CD4-positive, CD25-positive, alpha-beta regulatory T cell (primary cell): ENCODE results near the gene RCL1. TPM values are rescaled to one million over a fixed set of nuclear protein-coding genes. Genes with fewer than 3 reads are reported as not detected.

Experiments used
- ATAC-seq, 2 donors: fragments of 150-1000 bp; cut with Tn5 transposase; one replicate each; pipeline ENCODE4 v1.10.0; 2021; ENCODE audit warnings: low read depth in 2 of 2, moderate number of reproducible peaks in 2 of 2, moderate library complexity in 1 of 2
- DNase-seq, 3 donors: peaks; one replicate each; pipeline versions ENCODE4 v3.0.0 to v3.0.0-alpha.2; 2012 to 2022; ENCODE audit warnings: mixed read lengths in 1 of 3
- H3K27ac ChIP-seq: one replicate; pipeline ENCODE4 v1.7.0; 2013; ENCODE audit warnings: mild to moderate bottlenecking, low read length; ENCODE audit not compliant: insufficient read depth, poor library complexity, severe bottlenecking
- H3K27me3 ChIP-seq: one replicate; pipeline ENCODE4 v1.7.0; 2013; ENCODE audit warnings: low read length; ENCODE audit not compliant: control insufficient read depth, insufficient read depth
- H3K36me3 ChIP-seq: one replicate; pipeline ENCODE4 v1.7.0; 2013; ENCODE audit warnings: mild to moderate bottlenecking, low read length, moderate library complexity; ENCODE audit not compliant: control insufficient read depth, insufficient read depth
- H3K4me1 ChIP-seq: 2 replicates; pipeline ENCODE4 v1.7.0; 2013; ENCODE audit warnings: mild to moderate bottlenecking, low read length; ENCODE audit not compliant: insufficient read depth, control insufficient read depth, poor library complexity, severe bottlenecking
- H3K4me3 ChIP-seq: one replicate; pipeline ENCODE4 v1.7.0; 2013; ENCODE audit warnings: low read depth, mild to moderate bottlenecking, low read length, moderate library complexity
- H3K9me3 ChIP-seq, 2 experiments: 1 replicate in 1 of 2; 2 replicates in 1 of 2; pipeline ENCODE4 v1.7.0; 2013; ENCODE audit warnings: low read length in 2 of 2, mild to moderate bottlenecking in 1 of 2, moderate library complexity in 1 of 2; ENCODE audit not compliant: control insufficient read depth in 2 of 2
- H3K27ac Mint-ChIP-seq, 3 donors: one replicate each; pipeline ENCODE4 v1.8.0; 2020 to 2022; ENCODE audit warnings: mild to moderate bottlenecking in 3 of 3, mixed read lengths in 3 of 3, moderate library complexity in 2 of 3
- H3K27me3 Mint-ChIP-seq: one replicate; pipeline ENCODE4 v1.8.0; 2022; ENCODE audit warnings: mild to moderate bottlenecking, mixed read lengths
- H3K36me3 Mint-ChIP-seq: one replicate; pipeline ENCODE4 v1.8.0; 2020; ENCODE audit warnings: mixed read lengths
- H3K4me1 Mint-ChIP-seq, 4 donors: one replicate each; pipeline ENCODE4 v1.8.0; 2020 to 2022; ENCODE audit warnings: mixed read lengths in 4 of 4, mild to moderate bottlenecking in 1 of 4
- H3K4me3 Mint-ChIP-seq, 4 donors: one replicate each; pipeline ENCODE4 v1.8.0; 2020 to 2022; ENCODE audit warnings: mild to moderate bottlenecking in 4 of 4, mixed read lengths in 4 of 4, moderate library complexity in 3 of 4
- H3K9me3 Mint-ChIP-seq, 7 donors: one replicate each; pipeline ENCODE4 v1.8.0; 2020 to 2022; ENCODE audit warnings: mixed read lengths in 7 of 7, mild to moderate bottlenecking in 3 of 7, moderate library complexity in 2 of 7
- polyA plus RNA-seq, 4 donors: library from polyadenylated mRNA; unstranded; fragments of 300-500 nt; fragmentation: Illumina TruSeq; gene quantifications; one replicate each; pipeline ENCODE4 v1.2.3, GENCODE V29; 2021
- total RNA-seq: library from RNA; stranded (reverse); gene quantifications from one replicate; pipeline ENCODE4 v1.2.3, GENCODE V29; 2022

RCL1 gene
- total and polyA plus RNA-seq, 5 donors from 2014 or later: 13.3 to 27.9 (median 15.4) TPM

- Histone ChIP-seq H3K27me3 (no peaks in the 10 kb centered on the region), H3K4me1 (no peaks in the 10 kb centered on the region), H3K27ac (no peak overlapping the region), H3K4me3 (no peak overlapping the region), H3K36me3 (peaks cover 18% of the 10 kb centered on the region), H3K9me3 (no peaks in the 10 kb centered on the region)
- H3K9me3 Mint-ChIP-seq: no peaks in the 10 kb centered on the region
- DNase-seq (no peak), ATAC-seq (no peak)
- no peak overlapping the region for H3K4me3 Mint-ChIP-seq
- H3K27ac Mint-ChIP-seq: peak overlapping the region in 1 of 3 donors; percentile 91
- peaks cover 54% of the 10 kb centered on the region for H3K36me3 Mint-ChIP-seq
- no peaks in the 10 kb centered on the region for H3K27me3 Mint-ChIP-seq
- peaks cover 2 to 14% (median 10%) of the 10 kb centered on the region in 4 donors for H3K4me1 Mint-ChIP-seq
Observed at GRCh38 chr9:4839470-4839912, 46.7 kb downstream of the RCL1 start.

- Mint-ChIP-seq H3K27me3 (no peaks in the 10 kb centered on the region), H3K36me3 (peaks cover 55% of the 10 kb centered on the region), H3K4me3 (no peak overlapping the region), H3K27ac (peak overlapping the region in 2 of 3 donors; percentile 3 to 91), H3K9me3 (no peaks in the 10 kb centered on the region), H3K4me1 (peaks cover 2 to 13% (median 9%) of the 10 kb centered on the region in 4 donors)
- H3K9me3 ChIP-seq: no peaks in the 10 kb centered on the region
- no peaks in the 10 kb centered on the region for H3K4me1 ChIP-seq
- no peak overlapping the region for H3K27ac ChIP-seq
- H3K36me3 ChIP-seq: peaks cover 23% of the 10 kb centered on the region
- H3K27me3 ChIP-seq: no peaks in the 10 kb centered on the region
- DNase-seq: no peak
- ATAC-seq: no peak
- H3K4me3 ChIP-seq: no peak overlapping the region
Observed at GRCh38 chr9:4840018-4840417, 47.3 kb downstream of the RCL1 start.

- H3K4me3 ChIP-seq: no peak overlapping the region
- no peaks in the 10 kb centered on the region for H3K27me3 ChIP-seq
- no peak overlapping the region for H3K27ac ChIP-seq
- peaks cover 32% of the 10 kb centered on the region for H3K36me3 ChIP-seq
- Mint-ChIP-seq H3K27ac (no peak overlapping the region), H3K27me3 (no peaks in the 10 kb centered on the region), H3K4me3 (no peak overlapping the region), H3K9me3 (no peaks in the 10 kb centered on the region), H3K4me1 (peaks cover 2 to 13% (median 6%) of the 10 kb centered on the region in 4 donors), H3K36me3 (peaks cover 52% of the 10 kb centered on the region)
- H3K4me1 ChIP-seq: no peaks in the 10 kb centered on the region
- H3K9me3 ChIP-seq: no peaks in the 10 kb centered on the region
- DNase-seq (no peak), ATAC-seq (no peak)
Observed at GRCh38 chr9:4842213-4842612, 49.5 kb downstream of the RCL1 start.

GRCh38 chr9:4842734-4843133 lies 50.0 kb downstream of the RCL1 start:
- Mint-ChIP-seq H3K4me1 (peaks cover 2 to 13% (median 5%) of the 10 kb centered on the region in 4 donors), H3K9me3 (no peaks in the 10 kb centered on the region), H3K36me3 (peaks cover 52% of the 10 kb centered on the region), H3K27me3 (no peaks in the 10 kb centered on the region), H3K27ac (no peak overlapping the region), H3K4me3 (no peak overlapping the region)
- Histone ChIP-seq H3K4me1 (no peaks in the 10 kb centered on the region), H3K4me3 (no peak overlapping the region), H3K27ac (no peak overlapping the region), H3K9me3 (no peaks in the 10 kb centered on the region), H3K27me3 (no peaks in the 10 kb centered on the region), H3K36me3 (peaks cover 38% of the 10 kb centered on the region)
- ATAC-seq (no peak), DNase-seq (no peak)

GRCh38 chr9:4844056-4844838 lies 51.5 kb downstream of the RCL1 start:
- Histone ChIP-seq H3K36me3 (peaks cover 43% of the 10 kb centered on the region), H3K27ac (no peak overlapping the region), H3K9me3 (no peaks in the 10 kb centered on the region), H3K4me3 (no peak overlapping the region), H3K4me1 (no peaks in the 10 kb centered on the region), H3K27me3 (no peaks in the 10 kb centered on the region)
- Mint-ChIP-seq H3K4me1 (peaks cover 2 to 13% (median 4%) of the 10 kb centered on the region in 4 donors), H3K27me3 (no peaks in the 10 kb centered on the region), H3K9me3 (no peaks in the 10 kb centered on the region), H3K27ac (peak overlapping the region in 1 of 3 donors; percentile 19), H3K4me3 (no peak overlapping the region), H3K36me3 (peaks cover 41% of the 10 kb centered on the region)
- DNase-seq: no peak
- no peak for ATAC-seq

GRCh38 chr9:4849369-4849768 lies 56.6 kb downstream of the RCL1 start:
- no peak overlapping the region for H3K27ac ChIP-seq
- H3K4me1 ChIP-seq: no peaks in the 10 kb centered on the region
- no peaks in the 10 kb centered on the region for H3K9me3 Mint-ChIP-seq
- H3K9me3 ChIP-seq: no peaks in the 10 kb centered on the region
- H3K27me3 Mint-ChIP-seq: no peaks in the 10 kb centered on the region
- peaks cover 57% of the 10 kb centered on the region for H3K36me3 ChIP-seq
- no peak overlapping the region for H3K4me3 ChIP-seq
- H3K27ac Mint-ChIP-seq: no peak overlapping the region
- no peaks in the 10 kb centered on the region for H3K27me3 ChIP-seq
- H3K36me3 Mint-ChIP-seq: peaks cover 43% of the 10 kb centered on the region
- H3K4me3 Mint-ChIP-seq: no peak overlapping the region
- DNase-seq (no peak), ATAC-seq (no peak)
- peaks cover 0 to 6% (median 0%) of the 10 kb centered on the region in 4 donors for H3K4me1 Mint-ChIP-seq

- H3K27ac ChIP-seq: no peak overlapping the region
- H3K4me3 ChIP-seq: no peak overlapping the region
- Mint-ChIP-seq H3K4me3 (no peak overlapping the region), H3K4me1 (peaks cover 0 to 2% (median 0%) of the 10 kb centered on the region in 4 donors), H3K9me3 (no peaks in the 10 kb centered on the region), H3K27ac (peak overlapping the region; percentile 42 to 68 (median 45)), H3K36me3 (peaks cover 35% of the 10 kb centered on the region), H3K27me3 (no peaks in the 10 kb centered on the region)
- peaks cover 48% of the 10 kb centered on the region for H3K36me3 ChIP-seq
- no peaks in the 10 kb centered on the region for H3K27me3 ChIP-seq
- DNase-seq (no peak), ATAC-seq (no peak)
- no peaks in the 10 kb centered on the region for H3K9me3 ChIP-seq
- H3K4me1 ChIP-seq: no peaks in the 10 kb centered on the region
Observed at GRCh38 chr9:4850603-4851310, 58.0 kb downstream of the RCL1 start.
